KMS-11 (cell line): Measurements from ENCODE around the gene PEX16.

ENCODE experiments used
- H2AFZ ChIP-seq: fragments of 200-600 bp; sonication (generic); 2 replicates; pipeline ENCODE4 v1.6.1; 2016; ENCODE audit warnings: antibody characterized with exemption, mixed run types, low read depth
- H3K27ac ChIP-seq: fragments of 200-600 bp; sonication (generic); 2 replicates; pipeline ENCODE4 v1.6.1; 2016; ENCODE audit warnings: mild to moderate bottlenecking, mixed run types
- H3K27me3 ChIP-seq: fragments of 200-600 bp; sonication (generic); 2 replicates; pipeline ENCODE4 v1.6.1; 2017; ENCODE audit warnings: mild to moderate bottlenecking, low read depth, mixed run types, moderate library complexity; ENCODE audit not compliant: insufficient read depth
- H3K36me3 ChIP-seq: fragments of 200-600 bp; sonication (generic); 2 replicates; pipeline ENCODE4 v1.6.1; 2017; ENCODE audit warnings: mild to moderate bottlenecking, mixed run types; ENCODE audit not compliant: insufficient read depth
- H3K4me1 ChIP-seq: fragments of 200-600 bp; sonication (generic); 2 replicates; pipeline ENCODE4 v1.6.1; 2016; ENCODE audit warnings: mild to moderate bottlenecking, low read depth, mixed run types; ENCODE audit not compliant: poor library complexity, severe bottlenecking
- H3K4me2 ChIP-seq: fragments of 200-600 bp; sonication (generic); 2 replicates; pipeline ENCODE4 v1.7.0; 2016; ENCODE audit warnings: mild to moderate bottlenecking, mixed run types
- H3K4me3 ChIP-seq: fragments of 200-600 bp; sonication (generic); IDR thresholded peaks from 2 replicates; pipeline ENCODE4 v1.6.1; 2017; ENCODE audit warnings: low read depth, low read length, mixed read lengths; ENCODE audit not compliant: insufficient read depth
- H3K79me2 ChIP-seq: fragments of 200-600 bp; sonication (generic); 2 replicates; pipeline ENCODE4 v1.6.1; 2016; ENCODE audit warnings: low read depth, mixed run types; ENCODE audit not compliant: insufficient read depth
- H3K9ac ChIP-seq: fragments of 200-600 bp; sonication (generic); 2 replicates; pipeline ENCODE4 v1.6.1; 2016; ENCODE audit warnings: mild to moderate bottlenecking, mixed run types
- H4K20me1 ChIP-seq: fragments of 200-600 bp; sonication (generic); 2 replicates; pipeline ENCODE4 v1.6.1; 2016; ENCODE audit warnings: mild to moderate bottlenecking, mixed run types; ENCODE audit not compliant: insufficient read depth
- TF ChIP-seq, protein P1 (sequence below): fragments of 200-600 bp; sonication (generic); conservative IDR thresholded peaks from 2 replicates; pipeline ENCODE4 v1.6.1; 2017; ENCODE audit warnings: low read depth, mild to moderate bottlenecking, antibody characterized with exemption, low read length, moderate library complexity, mixed read lengths

Gene PEX16

GRCh38 chr11:45925550-45925949 is 7.9 kb upstream of the PEX16 start:
- Histone ChIP-seq H3K36me3 (no peaks in the 10 kb centered on the region), H3K27ac (no peak overlapping the region)

DNA sequence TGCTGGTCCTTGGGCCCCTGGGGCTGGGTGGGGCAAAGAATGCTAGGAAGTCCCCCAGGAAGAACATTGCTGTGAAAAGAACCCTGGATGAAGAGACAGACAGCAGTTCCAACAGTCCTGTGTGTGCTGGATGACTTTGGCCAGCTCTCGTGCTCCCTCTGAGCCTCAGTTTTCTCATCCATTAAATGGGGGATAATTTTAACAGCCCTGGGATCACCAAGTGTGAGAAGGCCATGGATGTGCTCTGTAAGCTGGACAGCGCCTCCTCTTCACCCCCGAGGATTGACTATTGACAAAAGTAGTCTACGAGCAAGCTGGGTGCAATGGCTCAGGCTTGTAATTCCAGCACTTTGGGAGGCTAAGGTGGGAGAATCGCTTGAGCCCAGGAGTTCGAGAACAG is 7.2 kb upstream of the PEX16 start:
- Histone ChIP-seq H3K4me2 (no peak overlapping the region), H4K20me1 (no peaks in the 10 kb centered on the region), H3K27me3 (0 out of 2 replicates have a peak, but pooled peaks cover 5% of the 10 kb centered on the region)

More at GRCh38 chr11:45925550-45925949, 7.9 kb upstream of the PEX16 start:
- Histone ChIP-seq H2AFZ (no peak overlapping the region), H3K79me2 (no peaks in the 10 kb centered on the region), H3K4me2 (no peak overlapping the region), H3K4me3 (no peak overlapping the region), H3K27me3 (0 out of 2 replicates have a peak, but pooled peaks cover 5% of the 10 kb centered on the region), H4K20me1 (no peaks in the 10 kb centered on the region), H3K4me1 (peaks cover 14% of the 10 kb centered on the region), H3K9ac (no peak overlapping the region)
- TF ChIP-seq, protein P1, sequence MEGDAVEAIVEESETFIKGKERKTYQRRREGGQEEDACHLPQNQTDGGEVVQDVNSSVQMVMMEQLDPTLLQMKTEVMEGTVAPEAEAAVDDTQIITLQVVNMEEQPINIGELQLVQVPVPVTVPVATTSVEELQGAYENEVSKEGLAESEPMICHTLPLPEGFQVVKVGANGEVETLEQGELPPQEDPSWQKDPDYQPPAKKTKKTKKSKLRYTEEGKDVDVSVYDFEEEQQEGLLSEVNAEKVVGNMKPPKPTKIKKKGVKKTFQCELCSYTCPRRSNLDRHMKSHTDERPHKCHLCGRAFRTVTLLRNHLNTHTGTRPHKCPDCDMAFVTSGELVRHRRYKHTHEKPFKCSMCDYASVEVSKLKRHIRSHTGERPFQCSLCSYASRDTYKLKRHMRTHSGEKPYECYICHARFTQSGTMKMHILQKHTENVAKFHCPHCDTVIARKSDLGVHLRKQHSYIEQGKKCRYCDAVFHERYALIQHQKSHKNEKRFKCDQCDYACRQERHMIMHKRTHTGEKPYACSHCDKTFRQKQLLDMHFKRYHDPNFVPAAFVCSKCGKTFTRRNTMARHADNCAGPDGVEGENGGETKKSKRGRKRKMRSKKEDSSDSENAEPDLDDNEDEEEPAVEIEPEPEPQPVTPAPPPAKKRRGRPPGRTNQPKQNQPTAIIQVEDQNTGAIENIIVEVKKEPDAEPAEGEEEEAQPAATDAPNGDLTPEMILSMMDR, result no peak

GRCh38 chr11:45924036-45924915 is 6.6 kb upstream of the PEX16 start:
- Histone ChIP-seq H3K27me3 (0 out of 2 replicates have a peak, but pooled peaks cover 5% of the 10 kb centered on the region), H3K4me2 (no peak overlapping the region), H2AFZ (no peak overlapping the region), H4K20me1 (no peaks in the 10 kb centered on the region), H3K79me2 (no peaks in the 10 kb centered on the region), H3K27ac (no peak overlapping the region), H3K4me3 (no peak overlapping the region), H3K9ac (no peak overlapping the region), H3K4me1 (peaks cover 2% of the 10 kb centered on the region), H3K36me3 (no peaks in the 10 kb centered on the region)
- TF ChIP-seq, protein P1, result no peak

More for the DNA sequence above, 7.2 kb upstream of the PEX16 start:
- TF ChIP-seq, protein P1, result no peak
- H3K4me3 ChIP-seq, result no peak overlapping the region
- no peak overlapping the region for H3K27ac ChIP-seq
- no peak overlapping the region for H3K9ac ChIP-seq
- H2AFZ ChIP-seq, result no peak overlapping the region
- peaks cover 8% of the 10 kb centered on the region for H3K4me1 ChIP-seq
- no peaks in the 10 kb centered on the region for H3K79me2 ChIP-seq
- no peaks in the 10 kb centered on the region for H3K36me3 ChIP-seq

DNA sequence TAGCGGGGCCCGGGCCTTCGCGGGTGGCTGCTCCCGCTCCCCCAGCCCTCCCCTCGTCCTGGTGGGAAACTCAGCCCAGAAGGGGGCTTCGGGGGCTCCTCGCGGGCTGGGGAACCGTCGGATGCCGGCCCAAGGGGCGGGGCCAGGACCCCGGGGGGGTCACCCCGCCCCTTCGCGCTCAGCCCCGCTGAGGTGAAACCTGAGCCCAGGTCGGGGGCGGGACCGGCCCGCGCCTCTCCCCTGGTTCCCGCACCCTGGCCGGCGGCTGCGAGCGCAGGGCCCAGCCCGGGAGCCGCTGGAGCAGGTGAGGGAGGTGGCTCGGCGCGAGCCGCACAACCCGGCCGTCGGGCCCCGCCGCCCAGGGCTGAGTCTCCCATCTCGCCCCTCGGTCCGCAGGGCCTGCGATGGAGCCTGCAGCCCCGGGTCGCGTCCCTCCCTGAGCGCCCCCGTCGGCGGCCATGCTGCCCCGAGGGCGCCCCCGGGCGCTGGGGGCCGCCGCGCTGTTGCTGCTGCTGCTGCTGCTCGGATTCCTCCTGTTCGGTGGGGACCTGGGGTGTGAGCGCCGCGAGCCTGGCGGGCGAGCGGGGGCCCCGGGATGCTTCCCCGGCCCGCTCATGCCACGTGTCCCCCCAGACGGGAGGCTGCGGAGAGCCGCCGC is 4.9 kb upstream of the PEX16 start, which contains the start of gene LARGE2:
Gene LARGE2, plus strand, starts transcription at position 232 of the 658 bp plus-strand sequence. Its CDS starts 227 bp downstream, at position 459.
- 0 out of 2 replicates have a peak, but pooled peaks cover 5% of the 10 kb centered on the region for H3K27me3 ChIP-seq
- H2AFZ ChIP-seq, result peak within 1 kb of the TSS; percentile 73
- peaks cover 6% of the 10 kb centered on the region for H3K4me1 ChIP-seq
- no peak within 1 kb of the TSS for H3K27ac ChIP-seq
- no peaks in the 10 kb centered on the region for H3K79me2 ChIP-seq
- no peak within 1 kb of the TSS for H3K9ac ChIP-seq
- no peaks in the 10 kb centered on the region for H4K20me1 ChIP-seq
- peak within 1 kb of the TSS; percentile 39 for H3K4me2 ChIP-seq
- no peak within 1 kb of the TSS for H3K4me3 ChIP-seq
- H3K36me3 ChIP-seq, result no peaks in the 10 kb centered on the region
- TF ChIP-seq, protein P1, result no peak
